ENCODE measurements around the gene SHLD2.
"Not testable (repeated sequence)": the region's sequence is repeated elsewhere in the genome, so short reads cannot be mapped to it uniquely, and the experiment has no call there.

Gene SHLD2

DNA sequence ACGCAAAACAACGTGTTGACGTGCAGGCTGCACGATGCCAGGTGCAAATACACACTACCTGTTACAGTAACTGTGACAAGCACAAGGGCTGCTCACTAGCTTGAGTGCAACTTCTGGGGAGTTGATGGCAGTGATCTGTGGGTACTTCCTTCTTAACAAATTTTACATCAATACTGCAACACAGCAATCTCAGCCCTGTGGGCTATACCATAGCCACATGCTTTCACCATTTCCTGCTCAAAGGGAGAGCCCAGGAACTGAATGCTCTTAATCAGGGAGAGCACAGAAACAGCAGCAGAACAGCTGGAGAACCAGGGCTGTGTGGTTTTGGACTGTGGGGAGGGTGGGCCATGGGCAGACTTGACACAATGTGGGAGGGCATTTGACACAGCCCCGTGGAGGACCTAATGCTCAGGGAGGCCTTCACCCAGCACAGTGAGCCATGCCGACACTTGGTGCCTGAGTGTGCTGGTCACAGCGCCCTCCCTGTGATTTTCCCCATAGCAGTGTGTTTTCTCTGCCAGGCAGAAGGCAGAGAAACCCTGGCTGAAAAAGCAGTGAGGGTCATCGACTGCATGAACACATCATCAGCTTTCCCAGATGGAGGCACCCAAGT is 118.3 kb downstream of the SHLD2 start:
- DNase-seq (ENCODE audit: low spot score) = not testable (repeated sequence)

GRCh38 chr10:87213806-87214205 is 118.8 kb downstream of the SHLD2 start:
- not testable (repeated sequence) for DNase-seq (ENCODE audit: low spot score)

- not testable (repeated sequence) for DNase-seq (ENCODE audit: low spot score)
These were observed 121.1 kb downstream of the SHLD2 start for GRCh38 chr10:87216120-87216519.

DNA sequence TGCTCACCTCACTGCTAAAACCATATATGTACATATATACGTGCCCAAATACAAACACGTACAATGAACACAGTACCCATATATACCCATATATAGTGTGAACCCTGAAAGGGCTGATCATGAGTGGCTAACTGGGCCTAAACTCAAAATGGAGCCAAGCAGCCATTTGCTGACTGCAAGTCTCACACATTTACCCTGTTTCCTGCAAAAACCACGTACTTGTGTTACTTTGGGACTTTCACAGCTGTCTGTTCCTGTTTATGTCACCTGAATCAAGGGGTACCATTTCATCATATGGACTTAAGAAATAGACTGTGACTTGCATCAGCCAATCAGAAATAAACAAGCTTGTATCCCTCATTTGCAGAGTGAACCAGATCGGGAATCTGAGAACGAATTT is 124.4 kb downstream of the SHLD2 start:
- not testable (repeated sequence) for DNase-seq (ENCODE audit: low spot score)

DNA sequence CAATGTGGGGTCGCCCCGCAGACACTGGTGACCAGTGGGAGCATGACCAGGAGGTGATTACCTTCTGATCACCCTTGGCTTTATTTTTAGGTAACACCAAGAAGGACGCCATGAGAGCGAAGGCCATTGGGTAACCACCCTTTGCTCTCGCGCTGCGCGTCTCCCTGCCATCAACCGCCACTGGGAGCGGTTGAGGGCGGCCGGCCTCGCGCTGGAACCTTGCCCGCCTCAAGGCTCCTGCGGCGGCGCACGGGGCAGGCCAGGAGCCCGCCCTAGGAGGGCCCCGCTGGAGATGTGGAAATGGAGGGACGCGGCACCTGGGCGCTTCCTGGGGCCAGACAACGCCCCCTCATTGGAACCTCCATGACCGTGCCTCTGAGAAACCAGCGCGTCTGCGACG is 127.8 kb downstream of the SHLD2 start:
- not testable (repeated sequence) for DNase-seq (ENCODE audit: low spot score)

- DNase-seq (ENCODE audit: low spot score) = not testable (repeated sequence)
These were observed 130.1 kb downstream of the SHLD2 start, which contains the start of gene NUTM2A for GRCh38 chr10:87225148-87225547. Gene NUTM2A, plus strand, starts transcription at chr10:87225448. Its CDS starts 383 bp downstream, at chr10:87225831.

- DNase-seq (ENCODE audit: low spot score) = not testable (repeated sequence)
These were observed 133.2 kb downstream of the SHLD2 start for GRCh38 chr10:87228247-87228646.

DNA sequence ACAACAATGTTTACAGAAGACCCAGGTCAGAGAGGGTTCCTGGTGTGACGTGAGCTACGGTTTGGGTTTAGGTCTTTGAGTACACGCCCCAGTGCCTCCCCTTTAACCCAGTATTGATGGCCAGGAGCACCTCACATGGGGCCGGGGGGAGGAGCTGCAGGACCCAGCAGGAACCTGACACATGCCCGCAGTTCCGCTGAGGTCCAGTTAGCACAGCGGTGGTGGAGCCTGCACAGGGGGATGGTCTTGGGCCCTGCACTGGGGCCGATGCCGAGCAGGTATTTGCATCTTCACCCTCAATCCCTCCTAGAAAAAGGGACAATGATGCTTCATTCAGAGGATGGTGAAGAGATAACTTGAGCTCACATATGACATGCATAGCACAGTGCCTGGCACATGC is 134.2 kb downstream of the SHLD2 start:
- not testable (repeated sequence) for DNase-seq (ENCODE audit: low spot score)

- DNase-seq (ENCODE audit: low spot score) = not testable (repeated sequence)
These were observed 139.8 kb downstream of the SHLD2 start for GRCh38 chr10:87234854-87235253.

GRCh38 chr10:87237244-87237643 is 142.2 kb downstream of the SHLD2 start:
- DNase-seq (ENCODE audit: low spot score) = not testable (repeated sequence)

DNA sequence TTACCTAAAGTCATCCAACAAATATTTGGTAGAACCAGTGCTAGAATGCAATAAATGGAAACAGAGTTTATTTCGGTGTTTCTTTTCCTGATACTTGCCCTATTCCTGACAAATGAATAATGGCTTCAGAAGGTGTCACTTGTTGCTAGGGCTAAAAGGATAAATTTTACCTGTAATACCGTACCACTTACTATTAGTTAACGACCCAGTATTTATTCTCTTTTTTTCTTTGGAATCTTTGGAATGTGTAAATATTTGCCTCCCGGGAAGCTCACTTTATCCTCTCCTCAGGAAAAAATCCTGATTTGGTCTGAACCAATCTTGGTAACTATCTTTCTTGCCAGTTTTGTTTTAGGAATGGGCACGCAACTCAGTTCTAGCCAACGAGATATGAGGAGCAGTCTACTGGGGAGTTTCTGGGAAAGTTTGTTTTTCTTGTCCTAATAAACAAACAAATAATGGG is 144.4 kb downstream of the SHLD2 start:
- not testable (repeated sequence) for DNase-seq (ENCODE audit: low spot score)

All from COLO829 (cell line).